NCI-H2227 (cell line): Measurements from ENCODE around the gene DZIP1L.

Source experiments
- DNase-seq: peaks from one replicate; lab custom pipeline; 2025; ENCODE audit not compliant: unreplicated experiment; lab: John Stamatoyannopoulos, UW

Gene DZIP1L

GRCh38 chr3:138038725-138039462, 76.5 kb downstream of the DZIP1L start:
- DNase-seq = no peak

GRCh38 chr3:138036572-138036971, 78.8 kb downstream of the DZIP1L start:
- DNase-seq = no peak

GRCh38 chr3:138034918-138035317, 80.5 kb downstream of the DZIP1L start:
- no peak for DNase-seq

GRCh38 chr3:138033202-138033691, 82.2 kb downstream of the DZIP1L start:
- no peak for DNase-seq

- DNase-seq = no peak
These were observed 82.8 kb downstream of the DZIP1L start for GRCh38 chr3:138032567-138032966.

- no peak for DNase-seq
These were observed 83.9 kb downstream of the DZIP1L start for GRCh38 chr3:138031536-138031935.

GRCh38 chr3:138030734-138031280, 84.6 kb downstream of the DZIP1L start:
- DNase-seq = no peak

GRCh38 chr3:138027821-138028220, 87.6 kb downstream of the DZIP1L start:
- no peak for DNase-seq

- DNase-seq = no peak
These were observed 89.9 kb downstream of the DZIP1L start for GRCh38 chr3:138025553-138025952.

GRCh38 chr3:138023754-138024153, 91.7 kb downstream of the DZIP1L start:
- DNase-seq = no peak

- no peak for DNase-seq
These were observed 95.9 kb downstream of the DZIP1L start for GRCh38 chr3:138019281-138020069.

- no peak for DNase-seq
These were observed 99.3 kb downstream of the DZIP1L start for GRCh38 chr3:138016065-138016464.

- no peak for DNase-seq
These were observed 102.9 kb downstream of the DZIP1L start for GRCh38 chr3:138012526-138012925.
